Fibroblast of skin of right quadriceps (primary cell): ENCODE data around the gene DPP4.
"Not testable (repeated sequence)": the region's sequence is repeated elsewhere in the genome, so short reads cannot be mapped to it uniquely, and the experiment has no call there.

Source experiments
- DNase-seq: peaks from one replicate; pipeline ENCODE4 v3.0.0-alpha.2; 2013

The DPP4 gene

DNA sequence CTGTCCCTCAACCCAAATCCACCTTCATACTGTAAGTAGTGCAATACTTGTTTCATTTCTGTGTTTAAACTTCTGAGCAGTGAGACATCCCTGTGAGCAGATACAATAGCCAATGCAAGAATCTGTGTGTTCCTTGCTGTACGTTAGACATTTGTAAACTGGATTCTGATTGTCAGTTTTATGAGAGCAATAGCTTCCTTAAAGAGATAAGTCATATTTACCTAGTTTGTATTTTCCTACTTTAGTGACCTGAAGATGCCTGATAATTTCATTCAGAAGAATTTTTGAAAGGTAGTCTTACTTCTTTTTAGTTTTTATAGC is 90.7 kb downstream of the DPP4 start:
- no peak for DNase-seq

DNA sequence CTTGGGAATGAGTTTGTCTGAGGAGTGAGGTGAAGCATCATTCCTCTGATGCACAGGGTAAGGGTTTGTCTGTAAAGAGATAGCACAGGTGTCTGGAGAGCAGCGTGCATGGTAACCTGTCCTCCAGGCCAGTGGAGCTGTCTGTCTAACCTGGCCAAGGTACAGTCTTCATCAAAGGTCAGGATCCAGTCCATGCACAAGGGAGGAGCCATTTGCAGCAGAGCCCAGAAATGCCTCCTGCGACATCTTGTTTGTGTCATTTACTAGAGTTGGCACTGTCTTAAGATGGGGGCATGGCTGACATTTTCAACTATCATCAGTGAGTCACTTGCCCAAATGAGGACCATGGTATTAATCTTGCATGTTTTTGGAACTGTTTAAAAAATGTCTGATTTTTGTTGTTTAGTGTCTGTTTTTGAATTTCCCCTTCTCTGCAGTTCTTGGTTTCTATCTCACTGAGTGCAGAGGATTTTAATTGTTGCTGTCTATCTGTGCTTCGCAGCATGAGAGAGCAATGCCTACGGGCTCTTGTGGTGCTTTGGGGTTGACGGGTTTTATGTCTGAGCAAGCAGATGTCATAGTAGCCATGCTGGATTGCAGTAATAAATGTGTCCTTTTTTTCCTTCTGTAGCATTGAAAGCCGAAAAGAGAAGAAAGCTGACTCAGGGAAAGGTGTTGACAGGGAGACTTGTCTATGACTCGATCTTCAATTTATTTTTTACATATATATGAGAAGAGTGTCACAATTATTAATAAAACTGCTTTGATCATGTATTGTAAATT is 91.3 kb downstream of the DPP4 start:
- DNase-seq, result peak; percentile 18

DNA sequence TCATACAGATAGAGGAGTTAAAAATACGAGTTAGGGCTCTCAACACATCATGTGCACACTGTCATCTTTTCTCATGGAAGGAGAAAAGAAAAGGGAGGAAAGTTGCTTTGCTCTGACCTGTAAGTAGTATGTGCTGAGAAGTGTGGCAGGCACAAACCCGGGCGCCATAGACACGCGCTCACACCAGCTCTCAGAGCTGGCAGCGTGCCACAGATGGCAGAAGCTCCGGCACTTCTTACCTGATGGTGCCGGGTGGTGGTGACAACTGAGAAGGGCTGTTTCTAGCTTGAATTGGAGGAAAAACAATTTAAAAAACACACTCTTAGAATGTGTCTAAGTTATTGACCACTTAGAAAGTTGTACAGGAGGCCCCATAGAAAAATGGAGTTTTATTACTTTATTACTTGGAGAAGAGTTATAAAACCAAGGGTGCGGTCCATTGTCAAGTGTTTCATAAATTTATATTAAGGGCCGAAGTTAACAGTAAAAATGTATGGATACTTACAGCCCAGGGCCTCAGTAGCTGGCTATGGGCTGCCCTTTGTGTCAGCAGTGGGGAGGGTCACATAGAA is 92.2 kb downstream of the DPP4 start:
- no peak for DNase-seq

DNA sequence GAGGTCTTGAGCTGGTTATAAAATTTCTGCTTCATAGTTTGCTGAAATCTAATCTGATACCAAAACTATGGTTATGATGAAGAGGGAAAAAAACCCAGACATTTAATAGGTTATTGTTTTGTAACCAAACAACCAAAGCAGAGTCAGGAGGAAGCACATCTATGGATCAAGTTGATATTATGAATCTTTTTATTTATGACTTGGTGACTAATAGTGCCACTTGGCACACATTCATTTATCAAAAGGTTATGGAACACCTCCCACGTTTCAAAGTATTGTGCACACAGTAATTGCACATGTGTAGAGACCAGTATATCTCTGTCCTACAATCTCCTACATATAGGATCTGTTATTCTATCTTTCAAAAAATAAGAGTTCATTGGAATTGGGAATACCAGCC is 93.0 kb downstream of the DPP4 start:
- no peak for DNase-seq

DNA sequence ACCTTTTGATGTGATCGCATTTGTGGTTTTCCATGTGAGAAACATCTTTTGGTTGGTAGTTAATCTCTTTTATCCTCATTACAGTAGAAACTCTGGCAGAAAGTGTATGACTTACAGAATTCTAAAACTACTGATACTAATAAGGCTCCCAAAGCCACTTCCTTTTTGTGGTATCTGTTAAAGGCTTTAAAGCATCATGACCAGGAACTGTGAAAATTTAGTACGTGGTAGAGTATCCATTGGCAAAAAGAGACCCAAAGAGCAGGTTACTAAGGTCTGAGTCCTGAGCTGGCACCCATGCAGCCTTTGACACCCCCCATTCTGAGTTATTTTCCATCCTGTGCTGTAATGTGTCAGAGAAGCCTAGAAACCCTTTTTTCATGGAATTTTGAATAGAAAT is 94.5 kb downstream of the DPP4 start:
- DNase-seq, result no peak

DNA sequence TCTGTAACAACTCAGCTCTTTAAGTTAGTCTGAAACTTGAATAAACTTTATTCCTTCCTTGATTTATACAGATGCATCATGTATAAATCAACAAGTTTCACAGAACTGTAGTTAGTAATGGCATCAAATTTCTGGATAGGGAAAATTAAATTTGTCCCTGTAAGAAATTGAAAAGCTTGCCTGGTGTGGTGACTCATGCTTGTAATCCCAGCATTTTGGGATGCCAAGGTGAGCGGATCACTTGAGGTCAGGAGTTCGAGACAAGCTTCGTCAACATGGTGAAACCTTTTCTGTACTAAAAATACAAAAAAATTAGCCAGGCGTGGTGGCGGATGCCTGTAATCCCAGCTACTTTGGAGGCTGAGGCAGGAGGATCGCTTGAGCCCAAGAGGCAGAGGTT is 96.1 kb downstream of the DPP4 start:
- peak; percentile 53 for DNase-seq

DNA sequence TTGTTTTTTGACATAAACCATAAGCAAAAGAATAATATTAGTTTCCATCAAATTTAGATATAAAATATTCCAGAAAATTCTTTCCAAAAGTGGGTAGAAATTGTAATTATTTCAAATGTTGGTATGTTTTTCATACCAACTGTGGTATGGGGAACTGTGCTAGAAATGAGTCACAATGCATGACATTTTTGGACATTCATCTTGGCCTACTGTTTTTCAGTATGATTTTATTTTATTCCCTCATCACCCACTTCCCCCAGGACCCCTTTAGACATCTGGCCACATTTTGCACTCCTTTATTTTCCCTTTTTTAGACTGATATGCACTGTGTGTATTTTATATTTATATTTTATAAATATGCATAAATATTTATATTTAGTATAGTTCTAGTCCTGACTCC is 97.1 kb downstream of the DPP4 start:
- DNase-seq, result no peak

DNA sequence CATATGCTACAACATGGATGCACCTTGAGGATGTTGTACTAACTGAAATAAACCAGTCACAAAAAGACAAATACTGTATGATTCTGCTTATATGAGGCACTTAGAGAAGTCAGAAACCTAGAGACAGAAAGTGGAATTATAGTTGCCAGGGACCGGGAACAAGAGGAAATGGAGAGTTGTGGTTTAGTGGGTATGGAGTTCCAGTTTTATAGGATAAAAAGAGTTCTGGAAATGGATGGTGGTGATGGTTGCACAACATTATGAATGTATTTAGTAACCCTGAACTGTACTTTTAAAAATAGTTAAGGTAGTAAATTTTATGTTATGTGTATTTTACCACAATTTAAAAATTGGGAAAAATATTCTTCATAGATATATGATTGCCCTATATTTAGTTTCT is 97.7 kb downstream of the DPP4 start:
- no peak for DNase-seq

DNA sequence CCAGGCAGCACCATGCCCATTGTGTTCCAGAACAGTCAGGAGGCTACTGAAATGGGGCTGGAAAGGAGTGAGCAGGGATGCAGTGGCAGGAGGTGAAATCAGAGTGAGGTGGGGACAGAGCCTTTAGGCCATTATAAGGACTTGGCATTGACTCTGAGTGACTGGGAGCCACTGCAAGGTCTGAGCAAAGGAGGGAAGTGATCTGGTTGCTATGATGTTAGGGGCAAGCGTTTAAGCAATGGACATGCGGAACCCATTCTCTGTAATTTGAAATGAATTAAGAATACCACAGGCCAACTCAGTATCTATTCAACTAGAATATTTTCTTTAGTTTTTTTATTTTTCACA is 98.2 kb downstream of the DPP4 start:
- DNase-seq, result no peak

DNA sequence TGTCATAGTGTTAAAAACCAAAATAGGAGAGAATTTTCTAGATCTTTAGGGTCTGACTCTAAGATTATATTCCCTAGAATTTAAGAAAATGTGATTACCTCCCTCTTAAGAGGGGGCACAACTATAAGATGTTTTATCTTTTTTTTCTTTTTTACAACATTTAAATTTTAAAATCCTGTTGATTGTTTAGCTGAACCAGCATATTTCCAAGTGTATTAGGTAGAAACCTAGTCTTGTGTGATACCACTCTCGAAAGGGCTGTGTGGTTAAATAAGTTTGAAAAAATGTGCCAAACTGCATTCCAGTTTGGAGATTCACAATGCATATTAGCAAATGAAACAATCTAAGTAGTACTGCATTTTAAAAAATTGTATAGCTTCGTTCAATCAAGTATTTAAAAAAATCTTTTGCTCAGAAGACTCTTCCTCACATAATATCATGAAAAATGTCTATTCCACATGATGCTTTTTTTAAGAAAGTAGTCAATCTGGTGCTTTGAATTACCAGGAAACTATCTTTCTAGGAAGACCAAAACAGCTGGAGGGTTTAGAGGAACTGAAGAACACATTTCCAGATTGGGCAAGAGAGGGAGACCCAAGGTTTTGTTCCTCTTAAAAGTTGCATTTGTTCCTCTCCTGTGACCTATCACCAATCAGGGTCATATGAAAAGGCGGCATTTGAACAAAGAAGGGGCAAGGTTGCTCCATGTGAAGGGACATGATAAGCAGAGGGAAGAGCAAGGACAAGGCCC is 98.8 kb downstream of the DPP4 start:
- peak; percentile 24 for DNase-seq

DNA sequence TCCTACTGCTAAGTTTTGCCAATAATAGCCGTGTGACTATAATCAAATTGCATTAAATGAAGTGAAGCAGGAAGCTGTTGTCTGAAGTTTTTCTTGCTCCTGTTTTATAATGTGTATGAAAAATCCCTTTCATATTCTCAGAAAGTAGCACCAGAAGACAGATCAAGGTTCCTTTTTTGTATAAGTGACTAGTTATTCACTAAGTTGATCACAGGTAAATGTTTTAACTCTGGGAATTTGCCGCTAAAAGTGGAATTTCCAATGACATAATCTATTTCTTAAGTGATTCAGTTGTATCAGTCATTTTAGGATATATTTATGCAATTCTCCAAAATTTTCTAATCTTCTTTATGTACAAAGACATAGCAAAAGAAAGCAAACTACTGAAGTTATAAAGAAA is 99.6 kb downstream of the DPP4 start:
- no peak for DNase-seq

DNA sequence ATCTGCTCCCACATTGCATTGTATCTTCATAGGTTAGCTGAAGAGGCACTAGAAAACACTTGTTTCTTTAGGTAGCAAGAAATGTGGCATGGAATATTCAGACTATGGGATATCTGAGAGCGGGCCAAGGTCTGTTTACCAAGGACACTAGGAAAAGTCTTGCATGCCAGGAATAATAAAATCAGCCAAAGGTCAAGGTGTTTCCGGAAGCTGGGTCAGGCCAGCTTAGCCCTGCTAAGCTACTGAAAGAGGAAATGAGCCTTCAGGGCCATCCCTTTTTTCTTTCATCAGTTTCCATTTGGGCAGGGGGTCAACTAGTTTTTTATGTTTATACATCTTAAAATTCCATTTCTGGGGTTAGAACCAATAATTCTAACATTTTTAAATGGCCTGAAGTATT is 101.1 kb downstream of the DPP4 start:
- no peak for DNase-seq

DNA sequence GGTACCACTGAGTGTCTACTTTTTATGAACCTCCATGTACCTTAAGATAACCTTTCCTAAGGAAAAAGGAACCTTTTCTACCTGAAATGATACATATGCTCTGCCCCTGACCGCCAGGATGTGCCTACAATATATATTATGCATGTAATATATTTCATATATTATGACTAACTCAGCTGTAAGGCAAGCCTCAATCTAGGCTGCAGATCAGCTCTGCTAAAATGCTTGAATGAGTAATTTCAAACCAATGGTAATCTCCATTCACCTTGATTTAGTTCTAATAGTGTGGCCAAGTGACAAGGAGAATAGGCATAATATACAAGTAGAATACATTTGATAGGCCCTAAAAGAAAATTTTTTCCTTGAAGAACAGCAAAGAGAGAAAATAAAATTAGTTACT is 101.8 kb downstream of the DPP4 start:
- no peak for DNase-seq

DNA sequence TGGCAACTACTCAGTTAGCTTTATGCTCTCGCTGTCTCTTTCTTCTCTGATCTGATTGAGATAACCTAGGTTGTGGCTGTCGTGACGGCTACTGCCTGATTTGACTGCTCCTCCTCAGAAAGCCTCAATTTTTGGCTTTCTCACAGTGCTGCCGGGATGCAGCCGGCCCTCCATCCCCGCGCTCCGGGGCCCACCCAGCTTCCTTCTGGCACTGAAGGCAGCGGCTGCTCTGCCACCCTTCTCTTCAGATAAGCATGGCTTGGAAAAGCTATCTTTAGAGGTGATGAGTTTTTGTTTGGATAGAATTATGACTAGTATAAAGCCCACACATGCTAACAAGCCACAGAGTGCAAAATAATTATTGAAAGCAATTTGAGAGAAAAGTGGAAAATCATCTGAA is 102.5 kb downstream of the DPP4 start:
- DNase-seq, result no peak

DNA sequence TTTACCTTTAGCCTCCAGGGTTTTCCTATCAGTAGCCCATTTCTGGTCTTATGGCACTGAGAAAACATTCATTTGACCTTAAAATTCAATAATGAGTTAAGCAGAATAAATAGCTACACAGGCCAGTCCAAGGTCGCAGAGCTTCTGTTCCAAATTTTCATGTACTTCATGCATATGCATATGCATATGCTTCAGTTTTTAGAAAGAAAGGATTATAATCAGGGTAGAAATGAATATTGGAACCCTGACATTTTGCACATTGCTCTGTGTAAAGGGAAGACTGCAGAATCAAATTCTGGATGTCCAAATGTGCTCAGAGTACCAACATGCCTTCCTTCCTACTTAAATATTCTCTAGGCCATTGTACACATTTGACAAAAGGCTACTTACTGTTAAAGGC is 104.9 kb downstream of the DPP4 start:
- DNase-seq, result no peak

DNA sequence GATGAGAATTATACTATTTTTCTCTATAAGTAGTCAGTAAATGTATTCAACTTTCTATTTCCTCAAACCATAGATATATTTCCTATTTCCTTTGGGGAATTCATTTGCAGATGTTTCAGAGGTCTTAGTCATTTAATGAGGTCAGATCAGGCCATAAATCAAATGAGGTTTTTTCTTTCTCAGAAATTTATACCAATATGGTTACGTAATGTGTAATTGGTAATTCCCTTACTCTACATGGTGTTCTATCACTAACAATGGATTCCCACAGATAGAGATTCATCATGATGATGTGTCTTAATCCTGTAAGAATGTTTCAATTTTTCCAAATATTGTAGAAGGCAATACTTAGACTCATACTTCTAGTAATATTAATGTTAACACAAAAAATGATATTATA is 108.0 kb downstream of the DPP4 start:
- DNase-seq, result peak; percentile 51

DNA sequence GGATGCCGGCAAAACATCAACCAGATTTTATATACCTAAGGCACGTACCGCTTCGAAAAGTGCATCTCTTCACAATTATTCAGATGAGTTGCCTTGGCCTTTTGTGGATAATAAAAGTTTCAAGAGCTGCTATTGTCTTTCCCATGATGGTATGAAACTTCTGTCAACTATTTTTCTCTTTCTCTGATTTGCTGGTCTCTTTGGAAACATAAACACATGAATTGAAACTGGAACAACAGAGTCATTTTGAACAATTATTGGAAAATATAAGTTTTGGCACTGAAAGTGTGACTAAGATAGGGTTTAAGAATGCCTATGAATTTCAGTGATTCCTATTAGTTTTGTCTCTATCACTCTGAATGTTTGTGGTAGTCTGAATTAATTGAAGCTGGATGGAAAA is 109.9 kb downstream of the DPP4 start:
- DNase-seq, result no peak

DNA sequence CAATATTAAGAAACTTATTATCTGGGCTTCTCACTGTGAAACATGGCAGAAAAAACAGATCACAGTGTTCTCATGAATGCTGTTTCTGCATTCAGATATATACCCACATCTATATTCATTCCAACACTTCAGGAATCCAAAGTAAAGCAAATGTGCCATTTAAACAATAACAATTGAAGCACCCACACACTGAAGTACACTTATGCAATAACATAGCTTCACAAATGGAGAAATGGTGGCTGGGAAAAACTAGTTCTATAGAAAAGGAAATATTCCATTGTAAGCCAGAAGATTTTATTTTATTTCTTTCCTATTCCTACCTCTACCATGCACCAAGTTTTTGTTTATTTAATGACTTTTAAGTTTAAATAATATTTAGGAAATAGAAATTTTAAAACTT is 111.9 kb downstream of the DPP4 start:
- DNase-seq, result no peak

DNA sequence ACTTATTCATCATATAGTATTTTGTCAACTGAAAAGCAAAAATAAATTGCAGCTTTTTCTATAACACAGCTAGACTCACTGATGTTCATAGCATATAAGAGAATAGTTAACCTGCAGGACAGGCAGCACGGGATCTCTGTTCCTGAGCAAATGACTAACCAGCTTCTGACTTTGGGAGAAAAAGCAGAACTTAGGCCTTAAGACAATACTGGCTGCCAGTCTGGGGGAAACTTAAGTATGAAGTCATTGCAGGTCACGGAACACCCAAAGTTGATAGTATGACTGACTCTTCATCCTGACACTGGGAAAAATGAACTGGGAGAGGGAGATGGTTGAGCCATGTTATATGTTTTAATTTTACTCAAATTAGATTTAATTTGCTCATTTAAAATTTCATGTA is 113.0 kb downstream of the DPP4 start:
- no peak for DNase-seq

DNA sequence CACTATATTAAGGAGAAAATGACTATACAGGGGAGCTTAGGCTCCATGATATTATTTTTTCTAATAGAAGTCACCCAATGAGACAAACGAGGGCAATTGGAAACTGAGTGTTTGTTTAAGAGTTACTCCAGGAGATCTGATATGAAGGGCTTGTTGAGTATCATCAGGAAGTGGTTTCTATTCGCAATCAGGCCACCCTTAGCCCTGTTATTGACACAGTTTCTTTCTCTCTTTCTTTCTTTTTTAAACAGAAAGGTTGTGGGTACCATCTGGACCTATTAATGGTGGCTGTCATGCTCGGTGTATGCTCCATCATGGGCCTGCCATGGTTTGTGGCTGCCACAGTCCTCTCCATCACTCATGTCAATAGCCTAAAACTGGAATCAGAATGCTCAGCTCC is 117.3 kb downstream of the DPP4 start:
- no peak for DNase-seq

DNA sequence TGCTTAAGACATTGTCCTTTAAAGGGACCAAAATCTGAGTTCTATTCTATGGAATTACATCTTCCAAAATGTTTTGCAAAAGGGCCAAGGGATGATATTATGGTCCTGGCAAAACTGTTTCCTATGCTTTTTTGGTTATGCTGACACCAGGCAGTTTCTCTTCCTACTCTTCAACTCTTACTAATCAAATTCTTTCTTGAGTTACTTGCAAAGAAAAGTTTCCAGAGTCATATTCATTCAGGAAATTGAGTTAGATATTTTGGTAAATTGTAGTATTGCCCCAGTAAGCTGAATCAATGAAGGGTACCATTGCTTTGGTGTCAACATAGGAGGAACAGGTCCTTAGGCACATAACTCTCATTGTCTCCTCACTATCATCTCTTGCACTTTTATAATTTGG is 118.8 kb downstream of the DPP4 start:
- no peak for DNase-seq

DNA sequence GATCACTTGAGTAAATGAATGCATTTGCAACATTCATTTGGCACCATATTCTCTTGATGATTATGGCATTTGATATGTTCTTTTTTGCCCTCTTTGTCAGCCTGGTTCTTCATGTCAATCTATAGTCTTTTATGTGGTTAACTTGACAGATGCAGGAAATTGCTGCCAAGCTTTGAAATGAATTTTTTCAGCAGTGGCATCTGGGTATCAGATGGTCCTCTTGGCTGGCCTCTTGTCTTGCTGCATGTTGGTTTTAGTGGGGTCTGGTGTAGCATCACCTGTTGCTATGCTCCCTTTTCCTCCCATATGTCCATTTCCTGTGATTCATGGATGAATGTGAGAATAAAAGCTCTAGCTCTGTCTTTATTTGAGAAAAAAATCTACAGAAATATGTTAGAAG is 119.9 kb downstream of the DPP4 start:
- DNase-seq, result no peak

DNA sequence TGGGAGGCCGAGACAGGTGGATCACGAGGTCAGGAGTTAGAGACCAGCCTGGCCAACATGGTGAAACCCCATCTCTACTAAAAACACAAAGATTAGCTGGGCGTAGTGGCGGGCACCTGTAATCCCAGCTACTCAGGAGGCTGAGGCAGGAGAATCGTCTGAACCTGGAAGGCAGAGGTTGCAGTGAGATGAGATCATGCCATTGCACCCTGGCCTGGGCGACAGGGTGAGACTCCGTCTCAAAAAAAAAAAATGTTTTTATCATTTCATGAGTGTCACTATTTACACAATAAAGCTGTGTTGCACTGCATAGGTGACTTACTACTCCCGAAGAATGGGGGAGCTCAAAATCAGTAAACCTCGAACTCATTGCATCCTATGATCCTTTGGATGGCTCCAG is 120.6 kb downstream of the DPP4 start:
- DNase-seq, result not testable (repeated sequence)

DNA sequence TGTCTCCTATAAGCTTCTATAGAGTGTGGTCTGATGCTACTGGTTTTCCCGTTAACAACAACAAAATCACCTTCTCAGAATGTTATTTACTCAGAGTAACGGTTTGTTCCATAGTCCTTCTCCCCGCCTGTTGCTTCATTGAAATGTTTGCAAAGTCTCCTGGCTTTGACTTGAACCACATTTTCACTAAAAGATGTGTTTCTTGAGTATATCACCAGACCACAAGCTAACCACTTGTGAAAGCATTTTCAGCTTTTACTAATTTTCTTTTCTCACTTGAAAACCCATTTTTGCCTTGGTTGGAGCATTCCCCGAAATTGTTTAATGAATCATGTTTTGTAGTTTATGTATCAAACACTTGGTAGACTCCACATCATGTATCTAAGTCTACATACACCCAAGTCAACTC is 121.2 kb downstream of the DPP4 start:
- DNase-seq, result no peak

DNA sequence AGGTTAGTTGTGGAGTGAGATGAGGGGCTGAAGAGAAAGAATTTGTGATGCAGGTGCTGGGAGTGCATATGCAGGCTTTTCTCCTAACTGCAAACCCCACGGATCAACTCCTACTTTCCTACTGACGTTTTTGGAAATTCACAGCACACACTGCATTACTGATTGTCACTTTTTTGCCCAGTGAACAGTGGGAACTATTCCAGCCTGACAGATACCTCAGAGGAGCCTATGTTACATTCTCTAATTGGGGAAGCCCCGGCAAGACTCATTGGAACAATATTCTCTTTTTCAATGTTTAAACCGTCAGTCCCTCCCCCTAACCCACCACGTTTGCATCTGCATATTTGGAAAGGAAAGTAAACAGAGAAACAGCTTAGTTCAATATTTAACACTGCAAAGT is 126.2 kb downstream of the DPP4 start:
- DNase-seq, result no peak
